HCT116 (cell line): ENCODE measurements around the gene FHIT. TPM values are rescaled to one million over a fixed set of nuclear protein-coding genes. Genes with fewer than 3 reads are reported as not detected.

ENCODE experiments used
- ATAC-seq: fragments of 200-7000 bp; cut with Tn5 transposase; 2 replicates; pipeline ENCODE4 v1.9.1; 2020; ENCODE audit warnings: mild to moderate bottlenecking, moderate library complexity
- BruUV-seq: library from RNA; stranded (reverse); fragments of 400-500 nt; replicated peaks from 2 replicates; lab custom pipeline; 2021; lab: Mats Ljungman, UMichigan
- CTCF ChIA-PET: fragments of 300-600 bp; sonication (Branson Sonifier 250); formaldehyde crosslinking; loops from one replicate; lab custom pipeline; 2021; ENCODE audit warnings: antibody characterized with exemption; lab: Charles Lee
- POLR2A ChIA-PET: fragments of 300-600, 350-600 bp; sonication (Branson Sonifier 250); formaldehyde crosslinking; loops from one replicate; lab custom pipeline; 2021; ENCODE audit warnings: antibody characterized with exemption; lab: Charles Lee
- RAD21 ChIA-PET, 2 experiments: fragments of 300-600 bp; sonication (Branson Sonifier 250); formaldehyde crosslinking; loops; one replicate each; lab custom pipeline; 2023; ENCODE audit warnings: low total read pairs in 2 of 2; ENCODE audit not compliant: uncharacterized antibody in 2 of 2, unreplicated experiment in 2 of 2, low non-redundant PET in 1 of 2; lab: Charles Lee
- DNase-seq: peaks from one replicate; pipeline ENCODE4 v3.0.0-alpha.2; 2010; ENCODE audit warnings: low read depth, low spot score
- H2AFZ ChIP-seq: fragments of 200-600 bp; shearing (Covaris generic), sonication (generic); 2 replicates; pipeline ENCODE4 v1.6.1; 2017; ENCODE audit warnings: low read depth, mixed run types, mixed read lengths, antibody characterized with exemption, low read length; ENCODE audit not compliant: poor library complexity, severe bottlenecking
- H3K27ac ChIP-seq: 2 replicates; pipeline ENCODE4 v1.5.1; 2012; ENCODE audit warnings: low read depth, low read length
- H3K27me3 ChIP-seq: fragments of 200-600 bp; sonication (generic); 2 replicates; pipeline ENCODE4 v1.6.1; 2016; ENCODE audit warnings: mixed run types, low read length, mixed read lengths; ENCODE audit not compliant: insufficient read depth
- H3K36me3 ChIP-seq, 2 experiments: fragments of 200-500 bp in 1 of 2; fragments of 200-600 bp in 1 of 2; sonication (Bioruptor generic) in 1 of 2; sonication (generic) in 1 of 2; 2 replicates each; pipeline versions ENCODE4 v1.5.1 to v1.6.1; 2014 to 2016; ENCODE audit warnings: low read length in 2 of 2, inconsistent platforms in 1 of 2, mixed read lengths in 1 of 2, mixed run types in 1 of 2; ENCODE audit not compliant: insufficient read depth in 2 of 2, control insufficient read depth in 1 of 2
- H3K4me1 ChIP-seq, 2 experiments: fragments of 200-600 bp in 1 of 2; sonication (generic) in 1 of 2; 2 replicates each; pipeline versions ENCODE4 v1.5.1 to v1.6.1; 2012 to 2017; ENCODE audit warnings: low read length in 2 of 2, inconsistent platforms in 1 of 2, mild to moderate bottlenecking in 1 of 2, mixed read lengths in 1 of 2, mixed run types in 1 of 2, moderate library complexity in 1 of 2; ENCODE audit not compliant: insufficient read depth in 2 of 2, control insufficient read depth in 1 of 2
- H3K4me2 ChIP-seq: fragments of 200-600 bp; sonication (generic); 2 replicates; pipeline ENCODE4 v1.6.1; 2017; ENCODE audit warnings: mixed run types, low read length, mixed read lengths
- H3K4me3 ChIP-seq, 2 experiments: fragments of 200-600 bp in 1 of 2; sonication (generic) in 1 of 2; replicated peaks in 1 of 2; 2 replicates each; pipeline ENCODE4 v1.5.1; 2011 to 2016; ENCODE audit warnings: low read length in 2 of 2, control low read depth in 1 of 2, low read depth in 1 of 2, mild to moderate bottlenecking in 1 of 2, mixed read lengths in 1 of 2, mixed run types in 1 of 2
- H3K79me2 ChIP-seq: fragments of 200-600 bp; sonication (generic); 2 replicates; pipeline ENCODE4 v1.6.1; 2017; ENCODE audit warnings: mild to moderate bottlenecking, mixed run types, low read length, moderate library complexity, mixed read lengths; ENCODE audit not compliant: insufficient read depth
- H3K9ac ChIP-seq: fragments of 200-600 bp; sonication (generic); 2 replicates; pipeline ENCODE4 v1.6.1; 2016; ENCODE audit warnings: low read length, mixed read lengths
- H3K9me2 ChIP-seq: fragments of 200-600 bp; sonication (generic), shearing (Covaris generic); 2 replicates; pipeline ENCODE4 v1.6.1; 2017; ENCODE audit warnings: mixed run types, mild to moderate bottlenecking, moderate library complexity; ENCODE audit not compliant: insufficient read depth
- H3K9me3 ChIP-seq, 2 experiments: fragments of 200-500 bp in 1 of 2; fragments of 200-600 bp in 1 of 2; sonication (Bioruptor generic) in 1 of 2; sonication (generic) in 1 of 2; 2 replicates each; pipeline ENCODE4 v1.6.1; 2014 to 2017; ENCODE audit warnings: low read length in 2 of 2, mixed read lengths in 2 of 2, inconsistent platforms in 1 of 2, low read depth in 1 of 2, mild to moderate bottlenecking in 1 of 2, mixed run types in 1 of 2, moderate library complexity in 1 of 2; ENCODE audit not compliant: control insufficient read depth in 1 of 2, insufficient read depth in 1 of 2
- H4K20me1 ChIP-seq: fragments of 200-600 bp; sonication (generic), shearing (Covaris generic); 2 replicates; pipeline ENCODE4 v1.6.1; 2017; ENCODE audit warnings: mixed run types, mild to moderate bottlenecking, moderate library complexity; ENCODE audit not compliant: insufficient read depth
- CBX3 ChIP-seq: IDR thresholded peaks from 2 replicates; pipeline ENCODE4 v1.6.1; 2012; ENCODE audit warnings: low read depth
- CEBPB ChIP-seq: IDR thresholded peaks from 2 replicates; pipeline ENCODE4 v1.6.1; 2012; ENCODE audit warnings: low read depth
- CTCF ChIP-seq, 3 experiments: fragments of 200-600 bp in 1 of 3; sonication (generic) in 1 of 3; IDR thresholded peaks in 2 of 3; conservative IDR thresholded peaks in 1 of 3; 2 replicates each; pipeline ENCODE4 v1.5.1; 2012 to 2017; ENCODE audit warnings: low read depth in 2 of 3, low read length in 2 of 3, antibody characterized with exemption in 1 of 3, borderline replicate concordance in 1 of 3, control low read depth in 1 of 3, mild to moderate bottlenecking in 1 of 3, mixed read lengths in 1 of 3, mixed run types in 1 of 3, moderate library complexity in 1 of 3; ENCODE audit not compliant: insufficient read depth in 1 of 3
- EGR1 ChIP-seq: IDR thresholded peaks from 2 replicates; pipeline ENCODE4 v1.6.1; 2012; ENCODE audit warnings: low read depth
- ELF1 ChIP-seq: IDR thresholded peaks from 2 replicates; pipeline ENCODE4 v1.6.1; 2012; ENCODE audit warnings: low read depth, borderline replicate concordance
- EZH2 ChIP-seq: fragments of 200-600 bp; sonication (generic); IDR thresholded peaks from 2 replicates; pipeline ENCODE4 v1.6.1; 2017; ENCODE audit warnings: antibody characterized with exemption, mixed run types
- EZH2phosphoT487 ChIP-seq: fragments of 200-600 bp; IDR thresholded peaks from 2 replicates; pipeline ENCODE4 v1.6.1; 2018; ENCODE audit warnings: antibody characterized with exemption, borderline replicate concordance
- FOSL1 ChIP-seq: IDR thresholded peaks from 2 replicates; pipeline ENCODE4 v1.6.1; 2012; ENCODE audit warnings: low read depth
- POLR2A ChIP-seq: IDR thresholded peaks from 2 replicates; pipeline ENCODE4 v1.7.0; 2011; ENCODE audit warnings: borderline replicate concordance; ENCODE audit not compliant: insufficient read depth, insufficient read length; ENCODE audit errors: extremely low read depth
- POLR2AphosphoS5 ChIP-seq: IDR thresholded peaks from 2 replicates; pipeline ENCODE4 v1.6.1; 2011; ENCODE audit warnings: mild to moderate bottlenecking, low read depth, low read length, moderate library complexity
- RAD21 ChIP-seq: IDR thresholded peaks from 2 replicates; pipeline ENCODE4 v1.6.1; 2012; ENCODE audit warnings: low read depth, mild to moderate bottlenecking
- SIN3A ChIP-seq: IDR thresholded peaks from 2 replicates; pipeline ENCODE4 v1.6.1; 2012; ENCODE audit warnings: low read depth
- SP1 ChIP-seq: IDR thresholded peaks from 2 replicates; pipeline ENCODE4 v1.6.1; 2012; ENCODE audit warnings: low read depth
- SRF ChIP-seq: IDR thresholded peaks from 2 replicates; pipeline ENCODE4 v1.6.1; 2012; ENCODE audit warnings: low read depth
- YY1 ChIP-seq: IDR thresholded peaks from 2 replicates; pipeline ENCODE4 v1.6.1; 2011; ENCODE audit warnings: low read length, low read depth, moderate library complexity, mild to moderate bottlenecking; ENCODE audit not compliant: insufficient replicate concordance; ENCODE audit errors: extremely low read depth
- intact Hi-C: fragments of 100-400 bp; cut with micrococcal nuclease; formaldehyde crosslinking; loops from 2 replicates; pipeline ENCODE4 v1.10.0; 2022
- total RNA-seq: library from RNA; stranded (reverse); gene quantifications from one replicate; pipeline ENCODE4 v1.2.1, GENCODE V29; 2021; ENCODE audit not compliant: unreplicated experiment
- TF ChIP-seq, protein P1 (sequence below): IDR thresholded peaks from 2 replicates; pipeline ENCODE4 v1.6.1; 2012

FHIT gene
- total RNA-seq, 1 experiment from 2014 or later = 20.1 TPM

GRCh38 chr3:59920822-59921221, 1330.4 kb downstream of the FHIT start:
- TF ChIP-seq SIN3A (no peak), FOSL1 (no peak)
- H3K79me2 ChIP-seq = no peaks in the 10 kb centered on the region
- H3K36me3 ChIP-seq = no peaks in the 10 kb centered on the region
- H3K4me3 ChIP-seq = no peak overlapping the region
- BruUV-seq = no TSS peak
- no peaks in the 10 kb centered on the region for H3K9me2 ChIP-seq
- ChIA-PET CTCF (no interaction called here), RAD21 (no interaction called here), POLR2A (no interaction called here)
- no peak for DNase-seq
- H3K27ac ChIP-seq = no peak overlapping the region
- no peaks in the 10 kb centered on the region for H3K4me1 ChIP-seq
- H4K20me1 ChIP-seq = no peaks in the 10 kb centered on the region
- peaks cover 9% of the 10 kb centered on the region for H3K27me3 ChIP-seq
- no peaks in the 10 kb centered on the region for H3K9me3 ChIP-seq
- no peak overlapping the region for H3K4me2 ChIP-seq
- no peak overlapping the region for H2AFZ ChIP-seq
- intact Hi-C loops = no loop called here
- H3K9ac ChIP-seq = no peak overlapping the region
- no peak for ATAC-seq

DNA sequence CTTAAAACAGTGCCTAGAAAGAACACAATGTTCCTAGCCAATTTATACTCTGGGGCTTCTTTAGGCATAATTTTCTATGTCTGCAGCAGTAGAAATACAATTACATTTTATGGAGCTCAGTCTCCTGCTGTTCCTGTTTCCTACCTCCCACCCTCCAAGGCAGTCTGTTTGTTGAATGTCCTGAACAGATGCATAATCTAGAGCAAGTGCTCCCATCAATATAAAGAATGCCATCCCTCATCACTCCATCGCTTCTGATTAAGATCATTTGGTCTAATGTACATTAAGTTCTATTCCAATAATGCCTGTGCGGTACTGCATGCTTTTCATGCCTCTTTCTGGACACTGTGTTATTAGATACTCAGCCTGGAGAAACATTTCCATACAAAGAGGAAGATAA, 1331.7 kb downstream of the FHIT start:
- BruUV-seq = no TSS peak
- H3K27me3 ChIP-seq = peaks cover 6% of the 10 kb centered on the region; the same call in 1 of the 2 replicates
- no peak overlapping the region for H3K4me2 ChIP-seq
- no peak for ATAC-seq
- CTCF ChIA-PET = no interaction called here
- H3K9me3 ChIP-seq = no peaks in the 10 kb centered on the region
- no peak overlapping the region for H3K27ac ChIP-seq
- RAD21 ChIA-PET = no interaction called here
- H3K36me3 ChIP-seq = no peaks in the 10 kb centered on the region
- intact Hi-C loops = no loop called here
- no peak overlapping the region for H3K9ac ChIP-seq
- H3K4me3 ChIP-seq = no peak overlapping the region
- no peaks in the 10 kb centered on the region for H3K4me1 ChIP-seq
- TF ChIP-seq SP1 (no peak), POLR2A (no peak), RAD21 (no peak), EZH2phosphoT487 (no peak), YY1 (no peak), SRF (no peak), EZH2 (no peak), CEBPB (no peak), ELF1 (no peak), EGR1 (no peak), CBX3 (no peak), CTCF (IDR thresholded peaks at IDR 0.05 in 2 of 3, conservative IDR thresholded peaks at IDR 0.05 in 1 of 3; ENCODE audit: borderline replicate concordance in 1 of 3, insufficient read depth in 1 of 3, low read depth in 2 of 3, low read length in 2 of 3) (no peak), POLR2AphosphoS5 (no peak)
- TF ChIP-seq, protein P1, sequence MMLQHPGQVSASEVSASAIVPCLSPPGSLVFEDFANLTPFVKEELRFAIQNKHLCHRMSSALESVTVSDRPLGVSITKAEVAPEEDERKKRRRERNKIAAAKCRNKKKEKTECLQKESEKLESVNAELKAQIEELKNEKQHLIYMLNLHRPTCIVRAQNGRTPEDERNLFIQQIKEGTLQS = no peak
- TF ChIP-seq, all 23 proteins: peak for 0
- H2AFZ ChIP-seq = no peak overlapping the region
- H3K79me2 ChIP-seq = no peaks in the 10 kb centered on the region
- POLR2A ChIA-PET = no interaction called here
- no peaks in the 10 kb centered on the region for H3K9me2 ChIP-seq
- H4K20me1 ChIP-seq = no peaks in the 10 kb centered on the region
- no peak for DNase-seq
